ENCODE measurements around the gene AKR1C1.
"Not testable (repeated sequence)": the region's sequence is repeated elsewhere in the genome, so short reads cannot be mapped to it uniquely, and the experiment has no call there.

DNA sequence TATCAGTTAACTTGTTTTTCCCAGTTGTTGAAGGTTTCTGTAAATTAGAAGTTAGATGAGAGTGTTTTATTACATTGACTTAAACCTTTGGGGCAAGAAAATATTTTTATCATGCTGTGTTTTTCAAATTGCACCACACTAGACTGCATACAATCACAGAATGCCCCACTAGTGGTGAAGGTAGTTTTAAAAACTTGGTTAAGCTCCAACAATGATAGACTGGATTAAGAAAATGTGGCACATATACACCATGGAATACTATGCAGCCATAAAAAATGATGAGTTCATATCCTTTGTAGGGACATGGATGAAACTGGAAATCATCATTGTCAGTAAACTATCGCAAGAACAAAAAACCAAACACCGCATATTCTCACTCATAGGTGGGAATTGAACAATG is 7.1 kb downstream of the AKR1C1 start:
- not testable (repeated sequence) for TF ChIP-seq EZH2 (IDR thresholded peaks at IDR 0.05; ENCODE audit: low read length, missing control alignments)
- TF ChIP-seq, protein P1, sequence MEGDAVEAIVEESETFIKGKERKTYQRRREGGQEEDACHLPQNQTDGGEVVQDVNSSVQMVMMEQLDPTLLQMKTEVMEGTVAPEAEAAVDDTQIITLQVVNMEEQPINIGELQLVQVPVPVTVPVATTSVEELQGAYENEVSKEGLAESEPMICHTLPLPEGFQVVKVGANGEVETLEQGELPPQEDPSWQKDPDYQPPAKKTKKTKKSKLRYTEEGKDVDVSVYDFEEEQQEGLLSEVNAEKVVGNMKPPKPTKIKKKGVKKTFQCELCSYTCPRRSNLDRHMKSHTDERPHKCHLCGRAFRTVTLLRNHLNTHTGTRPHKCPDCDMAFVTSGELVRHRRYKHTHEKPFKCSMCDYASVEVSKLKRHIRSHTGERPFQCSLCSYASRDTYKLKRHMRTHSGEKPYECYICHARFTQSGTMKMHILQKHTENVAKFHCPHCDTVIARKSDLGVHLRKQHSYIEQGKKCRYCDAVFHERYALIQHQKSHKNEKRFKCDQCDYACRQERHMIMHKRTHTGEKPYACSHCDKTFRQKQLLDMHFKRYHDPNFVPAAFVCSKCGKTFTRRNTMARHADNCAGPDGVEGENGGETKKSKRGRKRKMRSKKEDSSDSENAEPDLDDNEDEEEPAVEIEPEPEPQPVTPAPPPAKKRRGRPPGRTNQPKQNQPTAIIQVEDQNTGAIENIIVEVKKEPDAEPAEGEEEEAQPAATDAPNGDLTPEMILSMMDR (conservative IDR thresholded peaks at IDR 0.05 in 1 of 2, IDR thresholded peaks at IDR 0.05 in 1 of 2; ENCODE audit: low read depth in 1 of 2, low read length in 2 of 2): not testable (repeated sequence)
